Activated naive CD4-positive, alpha-beta T cell treated with anti-CD3 and anti-CD28 coated beads for 36 hours (primary cell): ENCODE results near the gene FGD5. TPM values are rescaled to one million over a fixed set of nuclear protein-coding genes. Genes with fewer than 3 reads are reported as not detected.

Experiments
- CTCF ChIA-PET: fragments of 350-600 bp; sonication (Branson Sonifier 250); formaldehyde crosslinking; loops from one replicate; lab custom pipeline; 2021; ENCODE audit warnings: antibody characterized with exemption; lab: Charles Lee
- DNase-seq: peaks from one replicate; pipeline ENCODE4 v3.0.0-alpha.2; 2020
- H3K27ac Mint-ChIP-seq: one replicate; pipeline ENCODE4 v1.8.0; 2021; ENCODE audit warnings: mild to moderate bottlenecking, mixed read lengths
- H3K27me3 Mint-ChIP-seq: one replicate; pipeline ENCODE4 v1.8.0; 2021; ENCODE audit warnings: low read depth, mixed read lengths
- H3K36me3 Mint-ChIP-seq: one replicate; pipeline ENCODE4 v1.8.0; 2021; ENCODE audit warnings: low read depth, mixed read lengths
- H3K4me1 Mint-ChIP-seq: one replicate; pipeline ENCODE4 v1.8.0; 2021; ENCODE audit warnings: low read depth, mixed read lengths
- H3K4me3 Mint-ChIP-seq: one replicate; pipeline ENCODE4 v1.8.0; 2021; ENCODE audit warnings: mild to moderate bottlenecking, moderate library complexity, mixed read lengths
- H3K9me3 Mint-ChIP-seq: one replicate; pipeline ENCODE4 v1.8.0; 2021; ENCODE audit warnings: mixed read lengths
- intact Hi-C: fragments of 100-400 bp; cut with micrococcal nuclease; formaldehyde crosslinking; loops from one replicate; pipeline ENCODE4 v1.15.1; 2023
- total RNA-seq, 2 experiments: library from RNA; stranded (reverse); gene quantifications; one replicate each; pipeline ENCODE4 v1.2.3, GENCODE V29; 2021

Gene FGD5
- total RNA-seq, 2 experiments from 2014 or later, result not detected

DNA sequence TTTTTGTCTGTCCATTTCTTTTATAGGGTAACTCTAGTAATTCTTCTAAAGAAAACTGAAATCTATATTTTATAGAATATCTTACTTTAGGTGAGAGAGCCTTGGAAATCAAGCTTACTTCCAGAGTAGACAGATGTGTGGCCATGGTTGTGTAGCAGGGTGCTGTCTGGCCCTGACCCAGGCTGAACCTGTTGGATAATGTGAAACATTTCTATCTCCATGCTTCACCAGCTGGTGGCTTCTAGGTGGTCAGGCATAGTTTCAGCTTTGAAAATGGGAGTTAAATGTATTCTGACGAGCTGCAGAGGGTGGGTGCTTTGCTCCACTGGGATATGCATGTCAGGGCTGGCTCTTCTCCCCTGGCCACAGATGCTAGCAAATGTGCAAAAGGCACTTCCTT lies 107.8 kb downstream of the FGD5 start:
- H3K27me3 Mint-ChIP-seq, result no peaks in the 10 kb centered on the region
- H3K4me3 Mint-ChIP-seq, result no peak overlapping the region
- intact Hi-C loops, result loop anchor here (5.0 kb wide), 1 partner anchor 191 kb away; no protein-coding TSS in a partner anchor
- DNase-seq, result no peak
- H3K36me3 Mint-ChIP-seq, result no peaks in the 10 kb centered on the region
- no peak overlapping the region for H3K27ac Mint-ChIP-seq
- no peaks in the 10 kb centered on the region for H3K9me3 Mint-ChIP-seq
- CTCF ChIA-PET, result interaction anchor here (0.5 to 1.8 kb wide), 19 partner anchors 15 to 434 kb away, joined by 3 to 6 read pairs (median 4); no protein-coding TSS in a partner anchor
- no peaks in the 10 kb centered on the region for H3K4me1 Mint-ChIP-seq

DNA sequence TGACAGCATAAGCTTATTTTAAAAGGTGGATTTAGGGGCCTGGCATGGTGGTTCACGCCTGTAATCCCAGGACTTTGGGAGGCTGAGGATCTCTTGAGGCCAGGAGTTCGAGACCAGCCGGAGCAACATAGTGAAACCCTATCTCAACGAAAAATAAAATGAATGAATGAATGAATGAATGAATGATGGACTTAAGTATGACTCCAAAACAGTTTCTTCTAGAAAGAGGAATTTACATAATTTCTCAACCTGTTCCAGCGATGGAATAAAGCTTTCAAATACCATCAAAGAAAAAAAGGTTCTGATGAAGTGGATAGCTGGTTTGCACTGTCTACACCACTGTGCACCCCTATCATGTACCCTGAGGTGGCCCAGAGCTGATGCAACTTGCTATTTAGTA lies 108.5 kb downstream of the FGD5 start:
- Mint-ChIP-seq H3K27ac (no peak overlapping the region), H3K4me1 (no peaks in the 10 kb centered on the region), H3K4me3 (no peak overlapping the region), H3K9me3 (no peaks in the 10 kb centered on the region), H3K27me3 (no peaks in the 10 kb centered on the region), H3K36me3 (no peaks in the 10 kb centered on the region)
- DNase-seq, result no peak
- CTCF ChIA-PET, result interaction anchor here (0.8 to 1.8 kb wide), 9 partner anchors 14 to 435 kb away, joined by 3 to 6 read pairs (median 4); no protein-coding TSS in a partner anchor
- intact Hi-C loops, result loop anchor here (5.0 kb wide), 1 partner anchor 190 kb away; no protein-coding TSS in a partner anchor

DNA sequence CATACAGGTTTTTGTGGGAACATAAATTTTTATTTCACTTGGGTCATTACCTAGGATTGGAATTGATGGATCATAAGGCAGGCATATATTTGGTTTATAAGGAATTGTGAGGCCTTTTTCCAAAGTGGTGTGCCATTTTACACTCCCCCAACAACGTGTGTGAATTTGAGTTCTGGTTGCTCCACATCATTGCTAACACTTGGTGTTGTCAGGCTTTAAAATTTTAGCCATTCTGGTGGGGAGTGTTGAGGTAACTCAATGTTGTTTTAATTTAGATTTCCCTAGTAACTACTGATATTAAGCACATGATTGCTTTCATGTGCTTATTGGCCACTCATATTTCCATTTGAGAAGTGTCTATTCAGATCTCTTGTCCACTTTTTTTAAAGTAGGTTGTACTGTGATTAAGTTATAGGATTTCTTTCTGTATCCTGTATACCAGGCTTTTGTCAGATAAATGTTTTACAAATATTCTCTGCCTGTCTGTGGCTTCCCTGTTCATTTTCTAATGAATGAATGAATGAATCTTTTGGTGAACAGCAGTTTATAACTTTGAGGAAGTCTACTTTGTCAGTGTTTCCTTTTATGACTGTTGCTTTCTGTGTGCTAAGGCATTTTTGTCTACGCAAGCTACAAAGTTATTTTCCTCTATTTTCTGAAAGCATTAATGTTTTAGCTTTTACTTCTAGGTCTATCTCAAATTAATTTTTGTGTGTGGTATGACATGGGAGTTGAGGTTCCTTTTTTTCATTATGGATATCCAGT lies 110.7 kb downstream of the FGD5 start:
- DNase-seq, result no peak
- intact Hi-C loops, result loop anchor here (5.0 kb wide), 1 partner anchor 188 kb away; no protein-coding TSS in a partner anchor
- Mint-ChIP-seq H3K4me3 (no peak overlapping the region), H3K36me3 (no peaks in the 10 kb centered on the region), H3K9me3 (no peaks in the 10 kb centered on the region), H3K4me1 (no peaks in the 10 kb centered on the region), H3K27ac (no peak overlapping the region), H3K27me3 (no peaks in the 10 kb centered on the region)
- CTCF ChIA-PET, result no interaction called here

DNA sequence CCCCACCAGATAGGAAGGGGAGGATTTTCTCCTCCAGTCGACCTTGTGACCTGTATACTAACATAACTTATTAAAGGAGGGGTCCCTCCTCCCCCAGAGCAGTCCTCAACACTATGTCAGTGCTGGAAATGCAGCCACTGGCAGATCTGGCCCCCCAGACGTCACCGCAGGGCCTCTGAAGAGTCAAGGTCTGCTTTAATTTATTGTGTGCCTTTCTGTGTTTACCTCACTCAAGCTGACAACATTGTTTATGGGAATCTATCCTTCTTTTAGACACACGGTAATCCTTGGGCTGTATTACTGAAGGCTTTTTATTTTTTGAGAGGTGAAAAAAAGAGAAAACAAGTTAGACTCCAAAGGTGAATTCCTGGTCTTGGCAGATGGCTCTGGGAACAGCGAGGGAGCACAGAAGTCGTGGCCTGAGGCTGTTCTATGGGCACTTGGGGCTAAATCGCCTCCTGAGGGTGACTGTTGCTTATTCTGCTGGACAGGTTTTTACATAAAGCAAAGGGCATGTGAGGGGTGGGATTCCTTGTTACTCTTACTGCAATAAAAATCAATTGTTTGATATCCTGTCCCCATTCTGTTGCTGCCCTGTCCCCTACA lies 115.2 kb downstream of the FGD5 start:
- Mint-ChIP-seq H3K9me3 (no peaks in the 10 kb centered on the region), H3K27me3 (no peaks in the 10 kb centered on the region), H3K4me3 (no peak overlapping the region), H3K27ac (no peak overlapping the region), H3K36me3 (no peaks in the 10 kb centered on the region), H3K4me1 (no peaks in the 10 kb centered on the region)
- intact Hi-C loops, result no loop called here
- CTCF ChIA-PET, result interaction anchor here (0.7 kb wide), 1 partner anchor 10 kb away, joined by 3 read pairs; no protein-coding TSS in a partner anchor
- DNase-seq, result no peak

DNA sequence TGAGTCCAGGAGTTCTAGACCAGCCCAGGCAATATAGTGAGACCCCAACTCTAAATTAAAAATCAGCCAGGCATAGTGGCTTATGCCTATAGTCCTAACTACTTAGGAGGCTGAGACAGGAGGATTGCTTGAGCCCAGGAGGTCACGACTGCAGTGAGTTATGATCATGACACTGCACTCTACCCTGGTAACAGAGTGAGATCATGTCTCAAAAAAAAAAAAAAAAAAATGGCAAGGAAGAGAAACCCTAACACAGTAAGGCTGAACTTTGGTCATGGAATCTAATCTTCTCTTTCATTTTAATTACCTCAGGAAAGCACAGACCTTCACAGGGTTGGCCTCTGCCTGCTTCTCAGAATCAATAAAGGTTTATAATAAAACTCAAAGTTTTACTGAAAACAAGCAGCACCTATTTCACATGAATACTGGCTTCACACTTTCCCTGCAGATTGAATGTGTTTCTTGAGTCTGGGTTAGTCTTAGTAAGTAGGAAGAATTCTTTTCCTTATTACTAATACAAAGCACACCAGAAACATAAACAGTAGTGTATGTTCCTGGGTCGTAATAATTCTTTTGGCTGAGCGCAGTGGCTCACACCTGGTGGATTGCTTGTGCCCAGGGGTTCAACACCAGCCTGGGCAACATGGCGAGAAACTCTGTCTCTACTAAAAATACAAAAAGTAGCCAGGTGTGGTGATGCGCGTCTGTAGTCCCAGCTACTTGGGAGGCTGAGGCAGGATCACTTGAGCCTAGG lies 117.0 kb downstream of the FGD5 start:
- Mint-ChIP-seq H3K4me1 (no peaks in the 10 kb centered on the region), H3K36me3 (no peaks in the 10 kb centered on the region), H3K4me3 (no peak overlapping the region), H3K27ac (no peak overlapping the region), H3K27me3 (no peaks in the 10 kb centered on the region), H3K9me3 (no peaks in the 10 kb centered on the region)
- intact Hi-C loops, result no loop called here
- CTCF ChIA-PET, result no interaction called here
- DNase-seq, result no peak

DNA sequence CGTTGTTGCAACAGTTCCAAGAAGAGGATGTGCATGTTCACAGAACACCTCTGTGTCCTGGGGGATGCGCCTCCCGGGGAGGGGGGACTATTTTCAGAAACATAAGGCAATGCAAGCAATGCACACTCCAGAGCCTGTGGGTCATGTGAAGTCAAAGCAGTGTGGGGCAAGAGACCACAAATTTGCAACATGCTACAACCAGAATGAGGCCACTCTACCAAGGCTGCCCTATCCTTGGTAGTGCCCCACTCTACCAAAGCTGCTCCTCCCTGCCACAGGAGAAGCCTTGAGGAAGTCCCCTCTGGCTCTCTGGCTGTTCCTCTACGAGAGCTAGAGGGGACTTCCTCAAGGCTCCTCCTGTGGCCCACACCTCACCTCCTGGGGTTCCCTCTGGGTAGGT lies 120.2 kb downstream of the FGD5 start:
- CTCF ChIA-PET, result interaction anchor here (0.9 kb wide), 1 partner anchor 21 kb away, joined by 3 read pairs; no protein-coding TSS in a partner anchor
- no peak overlapping the region for H3K4me3 Mint-ChIP-seq
- no peak overlapping the region for H3K27ac Mint-ChIP-seq

DNA sequence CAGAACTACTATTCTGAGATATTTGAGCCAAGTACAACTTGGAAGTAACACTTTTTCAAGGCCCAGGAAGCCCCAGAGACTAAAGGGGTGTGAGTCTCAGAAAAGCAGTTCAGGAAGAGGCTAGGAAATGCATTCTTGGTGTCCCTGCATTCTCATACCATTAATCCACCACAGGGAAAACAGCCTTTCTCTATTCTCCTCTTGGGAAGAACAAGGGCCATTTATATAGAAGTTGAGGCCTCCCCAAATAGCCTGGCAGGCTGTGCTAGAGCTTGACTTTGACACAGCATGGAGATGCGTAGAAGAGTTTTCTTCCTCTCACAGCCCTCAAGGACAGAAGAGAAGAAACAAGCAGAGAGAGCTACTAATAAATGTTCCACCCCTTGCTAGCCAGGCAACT lies 123.1 kb downstream of the FGD5 start:
- CTCF ChIA-PET, result interaction anchor here (0.5 kb wide), 1 partner anchor 15 kb away, joined by 3 read pairs; no protein-coding TSS in a partner anchor
- no peaks in the 10 kb centered on the region for H3K9me3 Mint-ChIP-seq
- intact Hi-C loops, result no loop called here
- peaks cover 21% of the 10 kb centered on the region for H3K4me1 Mint-ChIP-seq
- peaks cover 20% of the 10 kb centered on the region for H3K36me3 Mint-ChIP-seq
- no peak for DNase-seq
- H3K27me3 Mint-ChIP-seq, result no peaks in the 10 kb centered on the region
- no peak overlapping the region for H3K27ac Mint-ChIP-seq
- no peak overlapping the region for H3K4me3 Mint-ChIP-seq

More for the DNA sequence above, 120.2 kb downstream of the FGD5 start:
- H3K36me3 Mint-ChIP-seq, result peaks cover 5% of the 10 kb centered on the region
- H3K9me3 Mint-ChIP-seq, result no peaks in the 10 kb centered on the region
- DNase-seq, result no peak
- peaks cover 6% of the 10 kb centered on the region for H3K4me1 Mint-ChIP-seq
- intact Hi-C loops, result no loop called here
- no peaks in the 10 kb centered on the region for H3K27me3 Mint-ChIP-seq

DNA sequence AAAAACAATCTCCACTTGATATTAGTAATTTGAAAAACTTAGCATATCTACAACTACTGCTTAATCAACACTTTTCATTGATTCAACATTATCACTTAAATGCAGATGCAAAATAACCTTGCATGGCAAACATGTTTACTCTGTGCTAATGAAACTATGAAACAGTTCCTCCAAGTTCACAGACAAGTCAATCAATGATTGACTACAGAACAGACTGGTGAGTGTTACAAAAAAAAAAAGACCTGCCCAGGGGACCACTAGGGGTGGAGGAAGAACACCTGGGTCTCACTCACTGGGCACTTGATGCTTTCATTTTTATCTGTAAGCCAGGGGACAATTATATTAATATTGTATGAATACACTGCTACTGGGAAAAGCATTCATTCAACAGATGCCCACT lies 124.3 kb downstream of the FGD5 start:
- Mint-ChIP-seq H3K27me3 (no peaks in the 10 kb centered on the region), H3K4me3 (no peak overlapping the region), H3K36me3 (peaks cover 20% of the 10 kb centered on the region), H3K4me1 (peaks cover 21% of the 10 kb centered on the region), H3K27ac (no peak overlapping the region), H3K9me3 (no peaks in the 10 kb centered on the region)
- no peak for DNase-seq
- CTCF ChIA-PET, result interaction anchor here (1.2 kb wide), 1 partner anchor 22 kb away, joined by 6 read pairs; no protein-coding TSS in a partner anchor
- intact Hi-C loops, result no loop called here

DNA sequence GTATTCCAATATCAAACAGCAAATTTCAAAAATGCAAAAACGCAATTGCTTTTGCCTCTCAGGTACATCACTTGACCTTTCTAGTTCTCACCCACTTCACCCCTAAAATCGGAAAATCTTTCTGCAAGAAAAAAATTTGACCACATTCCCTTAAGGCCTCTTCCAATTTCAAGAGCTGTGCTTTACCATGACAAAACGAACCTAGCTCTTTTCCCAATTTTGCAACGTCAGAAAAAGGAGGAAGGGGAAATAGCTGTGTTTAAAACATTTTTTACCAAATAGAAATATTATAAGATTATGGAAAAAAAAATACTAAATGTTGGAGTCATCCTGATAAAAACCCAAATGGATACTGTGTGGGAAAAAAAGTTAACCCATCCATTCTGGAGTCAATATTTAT lies 127.5 kb downstream of the FGD5 start:
- no peaks in the 10 kb centered on the region for H3K9me3 Mint-ChIP-seq
- CTCF ChIA-PET, result interaction anchor here (1.3 to 1.6 kb wide), 2 partner anchors 20 to 260 kb away, joined by 4 to 6 read pairs; partner anchors contain the start of gene CAPN7
- intact Hi-C loops, result loop anchor here (5.0 kb wide), 2 partner anchors 416 to 481 kb away; partner anchors contain the start of genes EAF1 and METTL6
- H3K27me3 Mint-ChIP-seq, result no peaks in the 10 kb centered on the region
- no peak for DNase-seq
- peak overlapping the region; percentile 84 for H3K4me3 Mint-ChIP-seq
- peaks cover 35% of the 10 kb centered on the region for H3K4me1 Mint-ChIP-seq
- peaks cover 30% of the 10 kb centered on the region for H3K36me3 Mint-ChIP-seq
- H3K27ac Mint-ChIP-seq, result peak overlapping the region; percentile 30

DNA sequence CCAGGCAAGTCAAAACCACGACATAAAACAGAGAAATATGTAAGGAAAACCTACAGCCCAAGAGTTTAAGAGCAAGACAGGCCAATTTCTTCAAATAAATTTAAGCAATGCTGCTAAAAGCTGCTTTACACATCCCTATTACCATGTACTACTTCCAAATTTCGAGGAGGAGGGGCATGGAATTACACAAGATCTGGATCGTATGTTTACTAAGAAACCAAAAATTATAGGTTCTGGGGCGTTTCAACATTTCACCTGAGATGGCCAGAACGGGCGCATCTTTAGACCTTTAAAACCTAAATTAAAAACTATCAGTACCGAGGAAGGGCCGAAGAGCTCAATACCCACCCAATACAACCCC lies 128.0 kb downstream of the FGD5 start:
- Mint-ChIP-seq H3K36me3 (peaks cover 30% of the 10 kb centered on the region), H3K27me3 (no peaks in the 10 kb centered on the region), H3K27ac (peak overlapping the region; percentile 85), H3K9me3 (no peaks in the 10 kb centered on the region), H3K4me1 (peaks cover 35% of the 10 kb centered on the region), H3K4me3 (peak overlapping the region; percentile 84)
- DNase-seq, result no peak
- CTCF ChIA-PET, result interaction anchor here (1.3 to 1.6 kb wide), 2 partner anchors 20 to 259 kb away, joined by 4 to 6 read pairs; partner anchors contain the start of gene CAPN7
- intact Hi-C loops, result loop anchor here (1.0 to 5.0 kb wide), 3 partner anchors 119 to 481 kb away; partner anchors contain the start of genes EAF1, METTL6 and MRPS25

DNA sequence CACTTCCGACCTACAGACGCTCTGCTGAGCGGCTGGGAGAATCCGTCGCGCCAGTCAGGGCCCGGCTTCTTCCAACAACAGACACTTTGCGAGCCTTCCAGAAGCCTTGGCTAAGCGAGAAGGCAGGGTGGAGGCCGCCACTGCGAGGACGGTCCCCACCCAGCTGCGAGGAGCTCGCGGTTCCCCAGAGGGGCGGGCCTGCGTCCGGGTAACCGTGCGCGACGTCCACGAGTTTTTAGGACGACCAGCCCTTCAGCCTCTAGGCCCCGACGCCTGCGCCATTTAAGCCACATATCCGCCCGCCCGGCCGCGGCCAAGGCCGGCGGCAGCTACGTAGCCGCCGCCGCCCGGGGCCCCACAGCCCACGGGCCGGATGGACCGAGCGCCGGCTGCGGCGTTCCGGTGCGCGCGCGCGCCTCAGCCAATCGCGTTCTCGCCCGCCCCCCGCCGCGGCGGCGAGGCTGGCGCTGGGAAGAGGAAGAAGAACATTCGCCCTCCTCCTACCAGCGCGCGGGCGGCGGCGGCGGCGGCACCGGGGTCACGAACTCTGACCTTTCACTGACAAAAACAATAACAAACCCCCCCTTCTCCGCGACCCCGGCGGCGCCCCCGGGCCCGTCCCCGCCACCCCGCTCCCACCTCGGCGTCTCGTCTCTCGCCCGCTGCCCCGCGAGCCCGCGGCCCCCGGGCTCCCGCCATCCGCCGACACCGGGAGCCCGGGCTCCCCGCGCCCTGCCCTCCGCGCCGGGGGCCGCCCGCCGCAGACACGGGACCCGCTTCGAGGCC lies 128.5 kb downstream of the FGD5 start, which contains the start of gene NR2C2:
Gene NR2C2, plus strand, starts transcription at position 484 of the 786 bp plus-strand sequence. CDS start 56,332 bp downstream, outside the sequence.
- Mint-ChIP-seq H3K27me3 (no peaks in the 10 kb centered on the region), H3K36me3 (peaks cover 30% of the 10 kb centered on the region), H3K9me3 (no peaks in the 10 kb centered on the region), H3K4me3 (peak within 1 kb of the TSS; percentile 99), H3K27ac (peak within 1 kb of the TSS; percentile 100), H3K4me1 (peaks cover 37% of the 10 kb centered on the region)
- DNase-seq, result peak; percentile 91
- intact Hi-C loops, result loop anchor here (1.0 to 5.0 kb wide), 3 partner anchors 118 to 480 kb away; partner anchors contain the start of genes EAF1, METTL6 and MRPS25
- CTCF ChIA-PET, result interaction anchor here (1.3 to 1.6 kb wide), 2 partner anchors 21 to 259 kb away, joined by 4 to 6 read pairs; partner anchors contain the start of gene CAPN7
